ENCODE data around the gene KDM4D. TPM values are rescaled to one million over a fixed set of nuclear protein-coding genes. Genes with fewer than 3 reads are reported as not detected.

Gene KDM4D
- total and polyA plus RNA-seq, 4 donors, result 0.13 to 0.75 (median 0.38) TPM

- no peaks in the 10 kb centered on the region for H3K4me1 ChIP-seq (ENCODE audit: control insufficient read depth in 1 of 2, insufficient read depth in 2 of 2, low read length in 2 of 2)
- no peaks in the 10 kb centered on the region for H3K27me3 ChIP-seq (ENCODE audit: control insufficient read depth in 1 of 2, insufficient read depth in 2 of 2, low read length in 1 of 2)
- WGBS, 2 donors, result 92 to 93% methylated on average over 1 of the region's 1 CpG
- intact Hi-C loops (cut with DNase I), result no loop called here
- DNase-seq (no peak), ATAC-seq (ENCODE audit: low FRiP score) (no peak)
- no peaks in the 10 kb centered on the region for H3K9me3 ChIP-seq (ENCODE audit: control insufficient read depth, low read length)
- H3K4me3 ChIP-seq (ENCODE audit: low read length in 2 of 2), result no peak overlapping the region
- no peak overlapping the region for H3K27ac ChIP-seq (ENCODE audit: low read depth in 1 of 2, low read length in 2 of 2)
- peaks cover 5 to 7% of the 10 kb centered on the region in 2 donors for H3K36me3 ChIP-seq (ENCODE audit: control insufficient read depth in 1 of 2, insufficient read depth in 2 of 2, low read length in 1 of 2)
Measured at GRCh38 chr11:94968334-94968958, 5.1 kb upstream of the KDM4D start.

- Histone ChIP-seq H3K9me3 (ENCODE audit: control insufficient read depth, low read length) (no peaks in the 10 kb centered on the region), H3K27ac (ENCODE audit: low read depth in 1 of 2, low read length in 2 of 2) (no peak overlapping the region), H3K4me3 (ENCODE audit: low read length in 2 of 2) (peak overlapping the region; percentile 71 to 96), H3K4me1 (ENCODE audit: control insufficient read depth in 1 of 2, insufficient read depth in 2 of 2, low read length in 2 of 2) (no peaks in the 10 kb centered on the region), H3K27me3 (ENCODE audit: control insufficient read depth in 1 of 2, insufficient read depth in 2 of 2, low read length in 1 of 2) (no peaks in the 10 kb centered on the region), H3K36me3 (ENCODE audit: control insufficient read depth in 1 of 2, insufficient read depth in 2 of 2, low read length in 1 of 2) (peaks cover 2 to 5% of the 10 kb centered on the region in 2 donors)
- intact Hi-C loops (cut with DNase I), result loop anchor here (5.0 to 10.0 kb wide), 5 partner anchors 92 to 792 kb away; partner anchors contain the start of gene SRSF8 (in 2 of the 2)
- ATAC-seq (ENCODE audit: low FRiP score) (no peak), DNase-seq (no peak)
- WGBS, 2 donors, result 6% methylated on average over 5 of the region's 5 CpGs
Measured at GRCh38 chr11:94972700-94973098, 810 bp upstream of the KDM4D start.

GRCh38 chr11:94974178-94974577, 669 bp downstream of the KDM4D start:
- ATAC-seq (ENCODE audit: low FRiP score) (no peak), DNase-seq (no peak)
- intact Hi-C loops (cut with DNase I), result loop anchor here (5.0 to 10.0 kb wide), 5 partner anchors 91 to 791 kb away; partner anchors contain the start of gene SRSF8 (in 2 of the 2)
- Histone ChIP-seq H3K27me3 (ENCODE audit: control insufficient read depth in 1 of 2, insufficient read depth in 2 of 2, low read length in 1 of 2) (no peaks in the 10 kb centered on the region), H3K4me3 (ENCODE audit: low read length in 2 of 2) (peak overlapping the region; percentile 29 to 71), H3K36me3 (ENCODE audit: control insufficient read depth in 1 of 2, insufficient read depth in 2 of 2, low read length in 1 of 2) (peaks cover 0 to 2% of the 10 kb centered on the region in 2 donors), H3K27ac (ENCODE audit: low read depth in 1 of 2, low read length in 2 of 2) (no peak overlapping the region), H3K9me3 (ENCODE audit: control insufficient read depth, low read length) (no peaks in the 10 kb centered on the region), H3K4me1 (ENCODE audit: control insufficient read depth in 1 of 2, insufficient read depth in 2 of 2, low read length in 2 of 2) (no peaks in the 10 kb centered on the region)
- WGBS, 2 donors, result 41 to 46% methylated on average over 6 of the region's 6 CpGs

- 90 to 92% methylated on average over 1 of the region's 1 CpG for WGBS, 2 donors
Measured at GRCh38 chr11:94975599-94975998, 2.1 kb downstream of the KDM4D start.

GRCh38 chr11:94987378-94987777, 13.9 kb downstream of the KDM4D start:
- no peak for ATAC-seq (ENCODE audit: low FRiP score)
- Histone ChIP-seq H3K4me3 (ENCODE audit: low read length in 2 of 2) (no peak overlapping the region), H3K9me3 (ENCODE audit: control insufficient read depth, low read length) (no peaks in the 10 kb centered on the region), H3K36me3 (ENCODE audit: control insufficient read depth in 1 of 2, insufficient read depth in 2 of 2, low read length in 1 of 2) (no peaks in the 10 kb centered on the region), H3K27ac (ENCODE audit: low read depth in 1 of 2, low read length in 2 of 2) (no peak overlapping the region), H3K4me1 (ENCODE audit: control insufficient read depth in 1 of 2, insufficient read depth in 2 of 2, low read length in 2 of 2) (no peaks in the 10 kb centered on the region), H3K27me3 (ENCODE audit: control insufficient read depth in 1 of 2, insufficient read depth in 2 of 2, low read length in 1 of 2) (no peaks in the 10 kb centered on the region)
- intact Hi-C loops (cut with DNase I), result no loop called here
- no peak for DNase-seq
- 41 to 44% methylated on average over 4 of the region's 4 CpGs for WGBS, 2 donors

More at GRCh38 chr11:94975599-94975998, 2.1 kb downstream of the KDM4D start:
- intact Hi-C loops (cut with DNase I), result loop anchor here (10.0 kb wide), 4 partner anchors 89 to 789 kb away; partner anchors contain the start of gene SRSF8 (in 2 of the 2)
- no peaks in the 10 kb centered on the region for H3K4me1 ChIP-seq (ENCODE audit: control insufficient read depth in 1 of 2, insufficient read depth in 2 of 2, low read length in 2 of 2)
- DNase-seq (no peak), ATAC-seq (ENCODE audit: low FRiP score) (no peak)
- no peak overlapping the region for H3K27ac ChIP-seq (ENCODE audit: low read depth in 1 of 2, low read length in 2 of 2)
- H3K4me3 ChIP-seq (ENCODE audit: low read length in 2 of 2), result no peak overlapping the region
- H3K9me3 ChIP-seq (ENCODE audit: control insufficient read depth, low read length), result no peaks in the 10 kb centered on the region
- H3K27me3 ChIP-seq (ENCODE audit: control insufficient read depth in 1 of 2, insufficient read depth in 2 of 2, low read length in 1 of 2), result no peaks in the 10 kb centered on the region
- H3K36me3 ChIP-seq (ENCODE audit: control insufficient read depth in 1 of 2, insufficient read depth in 2 of 2, low read length in 1 of 2), result no peaks in the 10 kb centered on the region

GRCh38 chr11:94988748-94989147, 15.2 kb downstream of the KDM4D start:
- ATAC-seq (ENCODE audit: low FRiP score), result no peak
- intact Hi-C loops (cut with DNase I), result no loop called here
- no peaks in the 10 kb centered on the region for H3K4me1 ChIP-seq (ENCODE audit: control insufficient read depth in 1 of 2, insufficient read depth in 2 of 2, low read length in 2 of 2)
- 76 to 82% methylated on average over 1 of the region's 1 CpG for WGBS, 2 donors
- no peaks in the 10 kb centered on the region for H3K27me3 ChIP-seq (ENCODE audit: control insufficient read depth in 1 of 2, insufficient read depth in 2 of 2, low read length in 1 of 2)
- H3K36me3 ChIP-seq (ENCODE audit: control insufficient read depth in 1 of 2, insufficient read depth in 2 of 2, low read length in 1 of 2), result no peaks in the 10 kb centered on the region
- DNase-seq, result no peak
- no peaks in the 10 kb centered on the region for H3K9me3 ChIP-seq (ENCODE audit: control insufficient read depth, low read length)
- no peak overlapping the region for H3K4me3 ChIP-seq (ENCODE audit: low read length in 2 of 2)
- no peak overlapping the region for H3K27ac ChIP-seq (ENCODE audit: low read depth in 1 of 2, low read length in 2 of 2)

GRCh38 chr11:94993400-94993943, 20.0 kb downstream of the KDM4D start:
- no peak overlapping the region for H3K4me3 ChIP-seq (ENCODE audit: low read length in 2 of 2)
- WGBS, 2 donors, result 95 to 98% methylated on average over 2 of the region's 2 CpGs
- no peak overlapping the region for H3K27ac ChIP-seq (ENCODE audit: low read depth in 1 of 2, low read length in 2 of 2)
- no peaks in the 10 kb centered on the region for H3K36me3 ChIP-seq (ENCODE audit: control insufficient read depth in 1 of 2, insufficient read depth in 2 of 2, low read length in 1 of 2)
- H3K27me3 ChIP-seq (ENCODE audit: control insufficient read depth in 1 of 2, insufficient read depth in 2 of 2, low read length in 1 of 2), result no peaks in the 10 kb centered on the region
- DNase-seq, result no peak
- no peaks in the 10 kb centered on the region for H3K4me1 ChIP-seq (ENCODE audit: control insufficient read depth in 1 of 2, insufficient read depth in 2 of 2, low read length in 2 of 2)
- intact Hi-C loops (cut with DNase I), result no loop called here
- no peaks in the 10 kb centered on the region for H3K9me3 ChIP-seq (ENCODE audit: control insufficient read depth, low read length)
- ATAC-seq (ENCODE audit: low FRiP score), result no peak

GRCh38 chr11:94997437-94997836, 23.9 kb downstream of the KDM4D start:
- 93 to 94% methylated on average over 6 of the region's 6 CpGs for WGBS, 2 donors

GRCh38 chr11:94998285-94998684, 24.8 kb downstream of the KDM4D start:
- no peak for ATAC-seq (ENCODE audit: low FRiP score)
- WGBS, 2 donors, result 96% methylated on average over 13 of the region's 13 CpGs

More at GRCh38 chr11:94997437-94997836, 23.9 kb downstream of the KDM4D start:
- Histone ChIP-seq H3K36me3 (ENCODE audit: control insufficient read depth in 1 of 2, insufficient read depth in 2 of 2, low read length in 1 of 2) (no peaks in the 10 kb centered on the region), H3K27me3 (ENCODE audit: control insufficient read depth in 1 of 2, insufficient read depth in 2 of 2, low read length in 1 of 2) (no peaks in the 10 kb centered on the region), H3K27ac (ENCODE audit: low read depth in 1 of 2, low read length in 2 of 2) (no peak overlapping the region), H3K4me3 (ENCODE audit: low read length in 2 of 2) (no peak overlapping the region), H3K4me1 (ENCODE audit: control insufficient read depth in 1 of 2, insufficient read depth in 2 of 2, low read length in 2 of 2) (no peaks in the 10 kb centered on the region), H3K9me3 (ENCODE audit: control insufficient read depth, low read length) (no peaks in the 10 kb centered on the region)
- no peak for ATAC-seq (ENCODE audit: low FRiP score)
- DNase-seq, result no peak
- intact Hi-C loops (cut with DNase I), result no loop called here

More at GRCh38 chr11:94998285-94998684, 24.8 kb downstream of the KDM4D start:
- Histone ChIP-seq H3K27me3 (ENCODE audit: control insufficient read depth in 1 of 2, insufficient read depth in 2 of 2, low read length in 1 of 2) (no peaks in the 10 kb centered on the region), H3K4me3 (ENCODE audit: low read length in 2 of 2) (no peak overlapping the region), H3K27ac (ENCODE audit: low read depth in 1 of 2, low read length in 2 of 2) (no peak overlapping the region), H3K4me1 (ENCODE audit: control insufficient read depth in 1 of 2, insufficient read depth in 2 of 2, low read length in 2 of 2) (no peaks in the 10 kb centered on the region), H3K9me3 (ENCODE audit: control insufficient read depth, low read length) (no peaks in the 10 kb centered on the region), H3K36me3 (ENCODE audit: control insufficient read depth in 1 of 2, insufficient read depth in 2 of 2, low read length in 1 of 2) (no peaks in the 10 kb centered on the region)
- intact Hi-C loops (cut with DNase I), result no loop called here
- DNase-seq, result peak; percentile 28 to 55
